PC-9 (cell line): ENCODE measurements around the gene SDC1. TPM values are rescaled to one million over a fixed set of nuclear protein-coding genes. Genes with fewer than 3 reads are reported as not detected.
"Not testable (repeated sequence)": the region's sequence is repeated elsewhere in the genome, so short reads cannot be mapped to it uniquely, and the experiment has no call there.

Experiments used
- BruUV-seq: library from RNA; stranded (reverse); fragments of 400-500 nt; replicated peaks from 2 replicates; lab custom pipeline; 2021; lab: Mats Ljungman, UMichigan
- CTCF ChIA-PET: fragments of 300-600 bp; sonication (Branson Sonifier 250); formaldehyde crosslinking; loops from one replicate; lab custom pipeline; 2022; ENCODE audit warnings: antibody characterized with exemption; lab: Charles Lee
- POLR2A ChIA-PET: fragments of 300-600 bp; sonication (Branson Sonifier 250); formaldehyde crosslinking; loops from one replicate; lab custom pipeline; 2022; ENCODE audit warnings: antibody characterized with exemption; ENCODE audit not compliant: unreplicated experiment; lab: Charles Lee
- DNase-seq, 2 experiments: peaks; one replicate each; pipeline versions ENCODE4 v3.0.0 to v3.0.0-alpha.2; 2015 to 2022; ENCODE audit warnings: mixed read lengths in 1 of 2
- H2AFZ ChIP-seq: fragments of 200-600 bp; sonication (generic); 2 replicates; pipeline ENCODE4 v1.8.1; 2017; ENCODE audit warnings: antibody characterized with exemption
- H3F3A ChIP-seq: fragments of 200-600 bp; sonication (generic); 2 replicates; pipeline ENCODE4 v1.8.1; 2017; ENCODE audit warnings: antibody characterized with exemption, mild to moderate bottlenecking, low read depth; ENCODE audit not compliant: insufficient read depth
- H3K27ac ChIP-seq: fragments of 200-600 bp; sonication (generic); 2 replicates; pipeline ENCODE4 v1.6.1; 2016; ENCODE audit warnings: mixed run types
- H3K27me3 ChIP-seq: fragments of 200-600 bp; sonication (generic); 2 replicates; pipeline ENCODE4 v1.6.1; 2016; ENCODE audit warnings: low read depth, mixed run types; ENCODE audit not compliant: insufficient read depth
- H3K36me3 ChIP-seq: fragments of 200-600 bp; sonication (generic); 2 replicates; pipeline ENCODE4 v1.6.1; 2016; ENCODE audit warnings: low read depth, mixed run types
- H3K4me1 ChIP-seq: fragments of 200-600 bp; sonication (generic); replicated peaks from 2 replicates; pipeline ENCODE4 v1.6.1; 2016; ENCODE audit warnings: mixed run types; ENCODE audit not compliant: insufficient read depth
- H3K4me2 ChIP-seq: fragments of 200-600 bp; sonication (generic); 2 replicates; pipeline ENCODE4 v1.6.1; 2017; ENCODE audit warnings: mixed run types
- H3K4me3 ChIP-seq: fragments of 200-600 bp; sonication (generic); 2 replicates; pipeline ENCODE4 v1.6.1; 2016; ENCODE audit warnings: mixed run types
- H3K79me2 ChIP-seq: fragments of 200-600 bp; sonication (generic); 2 replicates; pipeline ENCODE4 v1.6.1; 2017; ENCODE audit warnings: low read depth, mixed run types
- H3K9me2 ChIP-seq: fragments of 200-600 bp; sonication (generic); 2 replicates; pipeline ENCODE4 v1.8.1; 2017; ENCODE audit warnings: mild to moderate bottlenecking; ENCODE audit not compliant: insufficient read depth
- H3K9me3 ChIP-seq: fragments of 200-600 bp; sonication (generic); 2 replicates; pipeline ENCODE4 v1.8.1; 2016; ENCODE audit warnings: low read depth; ENCODE audit not compliant: insufficient read depth
- H4K20me1 ChIP-seq: fragments of 200-600 bp; sonication (generic); 2 replicates; pipeline ENCODE4 v1.8.1; 2017; ENCODE audit not compliant: insufficient read depth
- EZH2 ChIP-seq: fragments of 200-600 bp; sonication (generic); IDR thresholded peaks from 2 replicates; pipeline ENCODE4 v1.8.0; 2017; ENCODE audit warnings: antibody characterized with exemption, low read depth
- intact Hi-C: fragments of 100-400 bp; cut with micrococcal nuclease; formaldehyde crosslinking; loops from one replicate; pipeline ENCODE4 v1.10.0; 2022; ENCODE audit not compliant: unreplicated experiment
- total RNA-seq: library from RNA; stranded (reverse); gene quantifications from 2 replicates; pipeline ENCODE4 v1.2.3, GENCODE V29; 2021
- TF ChIP-seq, protein P1 (sequence below): fragments of 200-600 bp; sonication (generic); conservative IDR thresholded peaks from 2 replicates; pipeline ENCODE4 v1.6.1; 2017; ENCODE audit warnings: mixed run types, antibody characterized with exemption, mild to moderate bottlenecking, moderate library complexity

Gene SDC1
- total RNA-seq, 1 experiment from 2014 or later, result 128 TPM

- Histone ChIP-seq H3K4me1 (no peaks in the 10 kb centered on the region), H3K9me3 (no peaks in the 10 kb centered on the region), H2AFZ (no peak overlapping the region), H3K4me2 (no peak overlapping the region), H3K27ac (no peak overlapping the region), H3K36me3 (peaks cover 32% of the 10 kb centered on the region), H3K27me3 (no peaks in the 10 kb centered on the region), H3K79me2 (no peaks in the 10 kb centered on the region), H4K20me1 (no peaks in the 10 kb centered on the region), H3K4me3 (no peak overlapping the region), H3K9me2 (no peaks in the 10 kb centered on the region), H3F3A (peaks cover 42% of the 10 kb centered on the region; the same call in 1 of the 2 replicates)
- TF ChIP-seq, protein P1, sequence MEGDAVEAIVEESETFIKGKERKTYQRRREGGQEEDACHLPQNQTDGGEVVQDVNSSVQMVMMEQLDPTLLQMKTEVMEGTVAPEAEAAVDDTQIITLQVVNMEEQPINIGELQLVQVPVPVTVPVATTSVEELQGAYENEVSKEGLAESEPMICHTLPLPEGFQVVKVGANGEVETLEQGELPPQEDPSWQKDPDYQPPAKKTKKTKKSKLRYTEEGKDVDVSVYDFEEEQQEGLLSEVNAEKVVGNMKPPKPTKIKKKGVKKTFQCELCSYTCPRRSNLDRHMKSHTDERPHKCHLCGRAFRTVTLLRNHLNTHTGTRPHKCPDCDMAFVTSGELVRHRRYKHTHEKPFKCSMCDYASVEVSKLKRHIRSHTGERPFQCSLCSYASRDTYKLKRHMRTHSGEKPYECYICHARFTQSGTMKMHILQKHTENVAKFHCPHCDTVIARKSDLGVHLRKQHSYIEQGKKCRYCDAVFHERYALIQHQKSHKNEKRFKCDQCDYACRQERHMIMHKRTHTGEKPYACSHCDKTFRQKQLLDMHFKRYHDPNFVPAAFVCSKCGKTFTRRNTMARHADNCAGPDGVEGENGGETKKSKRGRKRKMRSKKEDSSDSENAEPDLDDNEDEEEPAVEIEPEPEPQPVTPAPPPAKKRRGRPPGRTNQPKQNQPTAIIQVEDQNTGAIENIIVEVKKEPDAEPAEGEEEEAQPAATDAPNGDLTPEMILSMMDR, result no peak
- no peak for TF ChIP-seq EZH2
- no TSS peak for BruUV-seq
- DNase-seq, result no peak
- ChIA-PET CTCF (interaction anchor here (0.7 kb wide), 1 partner anchor 14 kb away, joined by 3 read pairs; no protein-coding TSS in a partner anchor), POLR2A (no interaction called here)
- intact Hi-C loops, result no loop called here
Observed at GRCh38 chr2:20247084-20247483, 22.2 kb upstream of the SDC1 start.

GRCh38 chr2:20243637-20244036 is 18.7 kb upstream of the SDC1 start:
- H3K4me3 ChIP-seq, H4K20me1 ChIP-seq, H3K4me2 ChIP-seq, POLR2A ChIA-PET, CTCF ChIA-PET, BruUV-seq, H3K9me3 ChIP-seq, H3K9me2 ChIP-seq, intact Hi-C loops, DNase-seq, H3K4me1 ChIP-seq, H3K36me3 ChIP-seq, H3K79me2 ChIP-seq, H3K27me3 ChIP-seq, H2AFZ ChIP-seq, H3K27ac ChIP-seq: not testable (repeated sequence)
- peaks cover 39% of the 10 kb centered on the region; the same call in 1 of the 2 replicates for H3F3A ChIP-seq

DNA sequence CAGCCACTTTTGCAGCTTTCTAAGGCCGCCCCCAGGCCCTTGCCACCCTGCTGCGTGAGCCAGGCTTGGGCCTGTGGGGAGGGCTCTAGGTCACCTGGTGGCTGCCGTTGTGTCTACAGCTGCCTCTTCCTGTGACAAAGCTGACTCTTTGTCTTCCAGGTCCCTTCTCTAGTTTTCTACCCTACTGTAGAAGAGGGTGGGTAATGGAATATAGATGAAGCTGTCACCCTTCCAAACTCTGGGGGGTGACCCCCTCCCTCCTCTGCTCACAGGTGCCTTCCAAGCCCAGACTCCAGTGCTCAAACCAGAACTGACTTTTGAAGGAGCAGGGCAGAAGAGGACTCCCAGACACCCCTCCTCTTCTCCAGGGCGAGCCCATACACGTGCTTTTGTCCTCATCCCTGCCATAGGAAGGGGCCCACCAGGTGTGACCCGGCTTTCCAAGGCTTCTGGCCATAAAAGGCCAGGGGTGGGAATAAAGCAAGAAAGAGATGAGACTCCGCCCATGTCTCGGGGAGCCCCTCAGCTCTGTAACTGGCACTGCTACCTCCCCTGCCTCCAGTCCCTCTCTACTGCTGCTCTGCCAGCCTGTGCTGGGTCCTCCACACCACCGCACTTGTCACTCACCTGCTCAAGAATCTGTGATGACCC is 17.9 kb upstream of the SDC1 start:
- Histone ChIP-seq H3K27me3 (no peaks in the 10 kb centered on the region), H3K9me2 (no peaks in the 10 kb centered on the region), H3K79me2 (no peaks in the 10 kb centered on the region), H2AFZ (no peak overlapping the region), H3K9me3 (no peaks in the 10 kb centered on the region), H4K20me1 (no peaks in the 10 kb centered on the region), H3F3A (peaks cover 31% of the 10 kb centered on the region; the same call in 1 of the 2 replicates), H3K27ac (no peak overlapping the region), H3K4me2 (no peak overlapping the region), H3K36me3 (no peaks in the 10 kb centered on the region), H3K4me1 (no peaks in the 10 kb centered on the region), H3K4me3 (no peak overlapping the region)
- CTCF ChIA-PET, result no interaction called here
- POLR2A ChIA-PET, result no interaction called here
- no peak for DNase-seq
- BruUV-seq, result no TSS peak
- intact Hi-C loops, result no loop called here
- TF ChIP-seq EZH2, result no peak
- TF ChIP-seq, protein P1, result no peak
